Adrenal gland (tissue), 12 donors: ENCODE measurements around the gene PLAGL1. TPM values are rescaled to one million over a fixed set of nuclear protein-coding genes. Genes with fewer than 3 reads are reported as not detected.
"Not testable (repeated sequence)": the region's sequence is repeated elsewhere in the genome, so short reads cannot be mapped to it uniquely, and the experiment has no call there.

Experiments used
- DNase-seq, 7 donors: peaks; one replicate each; pipeline ENCODE4 v3.0.0-alpha.2; 2019 to 2020
- H3K27ac ChIP-seq, 5 donors: fragments of 200-600 bp; sonication (generic) in 4 of 5; 1 replicate in 3 of 5; 2 replicates in 2 of 5; pipeline versions ENCODE4 v1.5.1 to v1.8.0; 2016 to 2020; ENCODE audit warnings: mild to moderate bottlenecking in 1 of 5
- H3K27me3 ChIP-seq: fragments of 200-600 bp; 2 replicates; pipeline ENCODE4 v1.8.0; 2021
- H3K36me3 ChIP-seq, 2 donors: fragments of 200-600 bp; replicated peaks in 1 of 2; 1 replicate in 1 of 2; 2 replicates in 1 of 2; pipeline versions ENCODE4 v1.5.1 to v1.8.0; 2018 to 2022
- H3K4me1 ChIP-seq, 2 donors: fragments of 200-600 bp; replicated peaks in 1 of 2; 1 replicate in 1 of 2; 2 replicates in 1 of 2; pipeline versions ENCODE4 v1.5.1 to v1.8.0; 2018 to 2021
- H3K4me3 ChIP-seq, 4 donors: fragments of 200-600 bp; sonication (generic) in 3 of 4; one replicate each; pipeline ENCODE4 v1.5.1; 2016 to 2018
- H3K9me3 ChIP-seq, 3 donors: fragments of 200-600 bp; sonication (generic) in 1 of 3; replicated peaks in 1 of 3; 1 replicate in 2 of 3; 2 replicates in 1 of 3; pipeline versions ENCODE4 v1.5.1 to v1.8.0; 2016 to 2021
- CTCF ChIP-seq, 6 experiments: fragments of 450-650 bp in 4 of 6; fragments of 200-600 bp in 2 of 6; sonication (generic) in 1 of 6; IDR thresholded peaks; 1 replicate in 5 of 6; 2 replicates in 1 of 6; pipeline versions ENCODE4 v1.5.1 to v1.8.0; 2016 to 2021; ENCODE audit warnings: antibody characterized with exemption in 6 of 6, mild to moderate bottlenecking in 2 of 6, moderate library complexity in 1 of 6
- POLR2A ChIP-seq, 2 donors: fragments of 450-650 bp; IDR thresholded peaks; one replicate each; pipeline ENCODE4 v1.6.1; 2017; ENCODE audit warnings: antibody characterized with exemption in 2 of 2, mild to moderate bottlenecking in 2 of 2, moderate library complexity in 1 of 2
- WGBS, 4 donors: extraction: QIAGEN DNeasy Blood & Tissue Kit in 2 of 4; methylation state at CpG; one replicate each; pipeline versions ENCODE4 v1.1.5 to v1.1.7; 2013 to 2017; 5-methylcytosine and 5-hydroxymethylcytosine counted together
- intact Hi-C, 2 donors: fragments of 100-400 bp; cut with DNase I; formaldehyde crosslinking; loops; one replicate each; pipeline versions ENCODE4 v1.14.1 to v1.15.0; 2022 to 2023
- polyA plus RNA-seq, 3 donors: library from polyadenylated mRNA; stranded (reverse); fragments of 200-250 nt in 2 of 3; fragments of 350-450 nt in 1 of 3; fragmentation: Illumina TruSeq in 1 of 3; extraction: RNeasy Lipid Tissue Mini Kit (QIAGEN cat#74804) in 1 of 3; gene quantifications; one replicate each; pipeline ENCODE4 v1.2.3, GENCODE V29; 2013 to 2014
- total RNA-seq, 9 donors: library from RNA; depleted of rRNA in 4 of 9; stranded (reverse); fragments of >200 nt in 4 of 9; fragments of 120-200 nt in 1 of 9; fragmentation: NEBNext Ultra II Directional in 1 of 9; extraction: Animal tissue kit (Norgen Biotek cat#: 25700) in 1 of 9; gene quantifications; one replicate each; pipeline versions ENCODE4 v1.1.0 to v1.2.4, GENCODE V29; 2013 to 2023
- donor health status: healthy with polysubstance abuse.
- donor health status: Bipolar disorder and iron deficiency.
- donor health status: DM: yes; HTN: yes; CAD: no.
- donor health status: DM: no; HTN: no; CAD: no.
- donor health status: DM: no; HTN: no; CAD: no.
- donor health status: DM: yes; HTN: yes; CAD: no.

Gene PLAGL1
- total and polyA plus RNA-seq, 12 donors = 20.4 to 197 (median 78.7) TPM

- Histone ChIP-seq H3K27ac (no peak overlapping the region), H3K9me3 (no peaks in the 10 kb centered on the region), H3K4me1 (no peaks in the 10 kb centered on the region), H3K36me3 (no peaks in the 10 kb centered on the region), H3K4me3 (no peak overlapping the region), H3K27me3 (no peaks in the 10 kb centered on the region)
- intact Hi-C loops = no loop called here
- no peak for DNase-seq
- 42 to 57% (median 48%) methylated on average over 3 of the region's 3 CpGs for WGBS, 4 donors
- no peak for TF ChIP-seq POLR2A (IDR thresholded peaks at IDR 0.05)
Measured at GRCh38 chr6:144053601-144054000, 45.5 kb upstream of the PLAGL1 start.

GRCh38 chr6:144052488-144052887, 44.4 kb upstream of the PLAGL1 start:
- no peak overlapping the region for H3K4me3 ChIP-seq
- H3K4me1 ChIP-seq = no peaks in the 10 kb centered on the region
- TF ChIP-seq CTCF (IDR thresholded peaks at IDR 0.05) (no peak), POLR2A (IDR thresholded peaks at IDR 0.05) (no peak)
- DNase-seq = no peak
- H3K9me3 ChIP-seq = no peaks in the 10 kb centered on the region
- no peaks in the 10 kb centered on the region for H3K27me3 ChIP-seq
- intact Hi-C loops = no loop called here
- no peak overlapping the region for H3K27ac ChIP-seq
- no peaks in the 10 kb centered on the region for H3K36me3 ChIP-seq

GRCh38 chr6:144049386-144049785, 41.3 kb upstream of the PLAGL1 start:
- H3K9me3 ChIP-seq = no peaks in the 10 kb centered on the region
- no peaks in the 10 kb centered on the region for H3K4me1 ChIP-seq
- DNase-seq = no peak
- TF ChIP-seq CTCF (IDR thresholded peaks at IDR 0.05) = no peak
- no peak for TF ChIP-seq POLR2A (IDR thresholded peaks at IDR 0.05)
- no peaks in the 10 kb centered on the region for H3K36me3 ChIP-seq
- H3K4me3 ChIP-seq = no peak overlapping the region
- no peak overlapping the region for H3K27ac ChIP-seq
- H3K27me3 ChIP-seq = no peaks in the 10 kb centered on the region
- WGBS, 4 donors = 65 to 76% (median 67%) methylated on average over 1 of the region's 1 CpG
- intact Hi-C loops = no loop called here

- Histone ChIP-seq H3K4me1 (no peaks in the 10 kb centered on the region), H3K36me3 (no peaks in the 10 kb centered on the region), H3K9me3 (no peaks in the 10 kb centered on the region), H3K4me3 (no peak overlapping the region), H3K27me3 (no peaks in the 10 kb centered on the region), H3K27ac (no peak overlapping the region)
- WGBS, 4 donors = 56 to 85% (median 77%) methylated on average over 1 of the region's 1 CpG
- intact Hi-C loops = no loop called here
- no peak for TF ChIP-seq POLR2A (IDR thresholded peaks at IDR 0.05)
- TF ChIP-seq CTCF (IDR thresholded peaks at IDR 0.05) = no peak
- no peak for DNase-seq
Measured at GRCh38 chr6:144047688-144048087, 39.6 kb upstream of the PLAGL1 start.

GRCh38 chr6:144046672-144047071, 38.6 kb upstream of the PLAGL1 start:
- intact Hi-C loops, H3K9me3 ChIP-seq, H3K4me3 ChIP-seq: not testable (repeated sequence)

GRCh38 chr6:144044989-144045388, 36.9 kb upstream of the PLAGL1 start:
- H3K4me1 ChIP-seq, H3K27ac ChIP-seq, H3K9me3 ChIP-seq, H3K36me3 ChIP-seq, H3K27me3 ChIP-seq, DNase-seq, H3K4me3 ChIP-seq, intact Hi-C loops: not testable (repeated sequence)
- WGBS, 4 donors = 83 to 97% (median 88%) methylated on average over 2 of the region's 2 CpGs

More at GRCh38 chr6:144046672-144047071, 38.6 kb upstream of the PLAGL1 start:
- not testable (repeated sequence) for H3K36me3 ChIP-seq, DNase-seq, H3K4me1 ChIP-seq, H3K27me3 ChIP-seq, H3K27ac ChIP-seq
- WGBS, 4 donors = 82 to 89% (median 87%) methylated on average over 5 to 8 of the region's 8 CpGs; no CpG with 5 or more reads in 1 of the 4 donors
